OCI-LY3 (cell line): ENCODE data around the gene FBXW7.

ENCODE experiments used
- EZH2phosphoT487 ChIP-seq: fragments of 200-600 bp; shearing (Covaris generic); IDR thresholded peaks from 2 replicates; pipeline ENCODE4 v1.6.1; 2018; ENCODE audit warnings: antibody characterized with exemption, mixed run types, low read depth
- TF ChIP-seq, protein P1 (sequence below): fragments of 200-600, 300-600 bp; sonication (generic); IDR thresholded peaks from 2 replicates; pipeline ENCODE4 v1.5.1; 2014; ENCODE audit warnings: antibody characterized with exemption, low read length, low read depth

- TF ChIP-seq, protein P1, sequence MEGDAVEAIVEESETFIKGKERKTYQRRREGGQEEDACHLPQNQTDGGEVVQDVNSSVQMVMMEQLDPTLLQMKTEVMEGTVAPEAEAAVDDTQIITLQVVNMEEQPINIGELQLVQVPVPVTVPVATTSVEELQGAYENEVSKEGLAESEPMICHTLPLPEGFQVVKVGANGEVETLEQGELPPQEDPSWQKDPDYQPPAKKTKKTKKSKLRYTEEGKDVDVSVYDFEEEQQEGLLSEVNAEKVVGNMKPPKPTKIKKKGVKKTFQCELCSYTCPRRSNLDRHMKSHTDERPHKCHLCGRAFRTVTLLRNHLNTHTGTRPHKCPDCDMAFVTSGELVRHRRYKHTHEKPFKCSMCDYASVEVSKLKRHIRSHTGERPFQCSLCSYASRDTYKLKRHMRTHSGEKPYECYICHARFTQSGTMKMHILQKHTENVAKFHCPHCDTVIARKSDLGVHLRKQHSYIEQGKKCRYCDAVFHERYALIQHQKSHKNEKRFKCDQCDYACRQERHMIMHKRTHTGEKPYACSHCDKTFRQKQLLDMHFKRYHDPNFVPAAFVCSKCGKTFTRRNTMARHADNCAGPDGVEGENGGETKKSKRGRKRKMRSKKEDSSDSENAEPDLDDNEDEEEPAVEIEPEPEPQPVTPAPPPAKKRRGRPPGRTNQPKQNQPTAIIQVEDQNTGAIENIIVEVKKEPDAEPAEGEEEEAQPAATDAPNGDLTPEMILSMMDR: no peak
- no peak for TF ChIP-seq EZH2phosphoT487
Measured at GRCh38 chr4:152523731-152524130, 12.2 kb downstream of the FBXW7 start.
